Glutamatergic neuron (in vitro differentiated cells): ENCODE data around the gene GCNA. TPM values are rescaled to one million over a fixed set of nuclear protein-coding genes. Genes with fewer than 3 reads are reported as not detected.

Experiments
- DNase-seq: peaks from one replicate; pipeline ENCODE4 v3.0.0; 2022
- H3K27ac Mint-ChIP-seq: one replicate; pipeline ENCODE4 v1.8.0; 2020; ENCODE audit warnings: mild to moderate bottlenecking, mixed read lengths, inconsistent platforms; ENCODE audit not compliant: unreplicated experiment
- H3K27me3 Mint-ChIP-seq: one replicate; pipeline ENCODE4 v1.8.0; 2020; ENCODE audit warnings: mild to moderate bottlenecking, moderate library complexity, mixed read lengths, inconsistent platforms; ENCODE audit not compliant: unreplicated experiment
- H3K36me3 Mint-ChIP-seq: one replicate; pipeline ENCODE4 v1.8.0; 2020; ENCODE audit warnings: mild to moderate bottlenecking, mixed read lengths, inconsistent platforms; ENCODE audit not compliant: unreplicated experiment
- H3K4me1 Mint-ChIP-seq: one replicate; pipeline ENCODE4 v1.8.0; 2020; ENCODE audit warnings: mild to moderate bottlenecking, low read depth, mixed read lengths, inconsistent platforms; ENCODE audit not compliant: unreplicated experiment
- H3K4me3 Mint-ChIP-seq: one replicate; pipeline ENCODE4 v1.8.0; 2020; ENCODE audit warnings: mild to moderate bottlenecking, mixed read lengths, inconsistent platforms; ENCODE audit not compliant: unreplicated experiment
- H3K9me3 Mint-ChIP-seq: one replicate; pipeline ENCODE4 v1.8.0; 2020; ENCODE audit warnings: mild to moderate bottlenecking, moderate library complexity, mixed read lengths, inconsistent platforms; ENCODE audit not compliant: unreplicated experiment
- CTCF ChIP-seq: fragments of 200-600 bp; sonication (generic); IDR thresholded peaks from one replicate; pipeline ENCODE4 v1.5.0; 2021; ENCODE audit not compliant: partially characterized antibody, unreplicated experiment
- total RNA-seq: library from RNA; stranded (reverse); fragmentation: NEBNext Ultra II Directional; extraction: Animal tissue kit (Norgen Biotek cat#: 25700); gene quantifications from one replicate; pipeline ENCODE4 v1.2.1, GENCODE V29; 2021; ENCODE audit not compliant: unreplicated experiment

GCNA gene
- total RNA-seq, 1 donor from 2014 or later = 2.5 TPM

- DNase-seq = no peak
- no peak overlapping the region for H3K27ac Mint-ChIP-seq
- H3K4me3 Mint-ChIP-seq = no peak overlapping the region
- no peaks in the 10 kb centered on the region for H3K9me3 Mint-ChIP-seq
- TF ChIP-seq CTCF = no peak
- no peaks in the 10 kb centered on the region for H3K4me1 Mint-ChIP-seq
- no peaks in the 10 kb centered on the region for H3K36me3 Mint-ChIP-seq
- H3K27me3 Mint-ChIP-seq = no peaks in the 10 kb centered on the region
These were observed 75.1 kb downstream of the GCNA start for GRCh38 chrX:71653344-71653743.

DNA sequence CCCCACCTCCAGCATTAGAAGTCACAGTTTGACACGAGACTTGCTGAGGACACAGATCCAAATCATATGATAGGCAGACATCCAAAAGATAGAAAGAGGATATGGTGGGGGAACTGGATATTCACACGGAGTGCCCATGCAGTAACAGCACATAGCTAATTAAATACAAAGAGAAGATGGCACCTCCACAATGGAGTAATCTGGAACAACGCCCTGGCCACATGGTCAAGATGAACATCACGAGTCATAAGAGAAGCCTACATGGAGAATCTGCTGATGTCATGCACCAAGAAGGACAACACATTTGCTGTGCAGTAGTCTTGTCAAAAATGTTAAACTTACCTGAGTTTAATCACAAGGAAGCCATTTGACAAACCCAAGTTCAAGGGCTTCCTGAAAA, 79.0 kb downstream of the GCNA start:
- no peaks in the 10 kb centered on the region for H3K36me3 Mint-ChIP-seq
- no peaks in the 10 kb centered on the region for H3K4me1 Mint-ChIP-seq
- no peak for DNase-seq
- no peaks in the 10 kb centered on the region for H3K27me3 Mint-ChIP-seq
- no peak overlapping the region for H3K4me3 Mint-ChIP-seq
- TF ChIP-seq CTCF = no peak
- no peaks in the 10 kb centered on the region for H3K9me3 Mint-ChIP-seq
- no peak overlapping the region for H3K27ac Mint-ChIP-seq

DNA sequence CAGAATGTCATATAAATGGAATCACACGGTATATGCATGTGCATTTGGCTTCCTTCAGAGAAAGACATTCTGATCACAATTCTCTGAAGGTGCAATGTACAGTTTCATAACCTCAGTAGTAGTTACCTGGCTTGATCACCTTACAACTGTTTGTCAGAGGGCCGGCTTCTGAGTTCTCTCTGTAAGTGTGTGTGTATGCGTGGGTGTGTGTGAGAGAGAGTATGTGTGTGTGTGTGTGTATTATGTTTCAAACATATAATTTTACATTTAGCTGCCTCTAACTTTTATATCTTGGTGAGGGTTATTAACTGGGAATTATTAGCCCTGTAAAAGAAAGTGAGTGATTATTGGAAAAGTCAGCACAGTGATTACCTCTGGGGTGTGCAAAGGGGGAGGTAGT, 81.1 kb downstream of the GCNA start:
- no peak for TF ChIP-seq CTCF

DNA sequence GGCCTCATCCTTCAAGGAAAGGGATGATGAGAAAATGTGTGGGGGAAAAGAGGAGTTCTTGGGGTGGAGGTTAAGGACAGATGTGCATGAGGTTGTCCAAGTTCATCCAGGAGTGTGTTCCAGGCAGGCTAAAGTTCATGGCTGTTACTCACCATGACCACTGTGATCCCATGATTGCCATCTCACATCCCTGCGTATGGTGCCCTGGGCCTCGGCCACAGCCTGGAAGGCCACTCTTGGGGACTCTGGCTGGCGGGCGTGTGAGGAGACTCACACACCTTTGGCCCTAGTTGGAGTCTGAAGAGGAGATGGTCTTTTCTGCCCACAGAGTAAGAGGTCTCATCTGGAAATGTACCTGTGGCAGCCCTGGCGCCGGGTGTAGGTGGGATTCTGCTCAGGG, 81.7 kb downstream of the GCNA start:
- Mint-ChIP-seq H3K4me1 (no peaks in the 10 kb centered on the region), H3K9me3 (no peaks in the 10 kb centered on the region), H3K27me3 (no peaks in the 10 kb centered on the region), H3K27ac (no peak overlapping the region), H3K4me3 (no peak overlapping the region), H3K36me3 (no peaks in the 10 kb centered on the region)
- no peak for TF ChIP-seq CTCF
- no peak for DNase-seq

More for the DNA sequence above, 81.1 kb downstream of the GCNA start:
- no peaks in the 10 kb centered on the region for H3K27me3 Mint-ChIP-seq
- DNase-seq = no peak
- no peak overlapping the region for H3K27ac Mint-ChIP-seq
- H3K36me3 Mint-ChIP-seq = no peaks in the 10 kb centered on the region
- no peaks in the 10 kb centered on the region for H3K4me1 Mint-ChIP-seq
- H3K4me3 Mint-ChIP-seq = no peak overlapping the region
- no peaks in the 10 kb centered on the region for H3K9me3 Mint-ChIP-seq

GRCh38 chrX:71660562-71661416, 82.6 kb downstream of the GCNA start:
- Mint-ChIP-seq H3K4me3 (no peak overlapping the region), H3K27me3 (no peaks in the 10 kb centered on the region), H3K36me3 (no peaks in the 10 kb centered on the region), H3K27ac (no peak overlapping the region), H3K9me3 (no peaks in the 10 kb centered on the region), H3K4me1 (no peaks in the 10 kb centered on the region)
- TF ChIP-seq CTCF = no peak
- no peak for DNase-seq
